ENCODE data around the gene AGMAT.
A peak's percentile ranks its signal among the peaks of the same experiment; 100 is the strongest.

The AGMAT gene

DNA sequence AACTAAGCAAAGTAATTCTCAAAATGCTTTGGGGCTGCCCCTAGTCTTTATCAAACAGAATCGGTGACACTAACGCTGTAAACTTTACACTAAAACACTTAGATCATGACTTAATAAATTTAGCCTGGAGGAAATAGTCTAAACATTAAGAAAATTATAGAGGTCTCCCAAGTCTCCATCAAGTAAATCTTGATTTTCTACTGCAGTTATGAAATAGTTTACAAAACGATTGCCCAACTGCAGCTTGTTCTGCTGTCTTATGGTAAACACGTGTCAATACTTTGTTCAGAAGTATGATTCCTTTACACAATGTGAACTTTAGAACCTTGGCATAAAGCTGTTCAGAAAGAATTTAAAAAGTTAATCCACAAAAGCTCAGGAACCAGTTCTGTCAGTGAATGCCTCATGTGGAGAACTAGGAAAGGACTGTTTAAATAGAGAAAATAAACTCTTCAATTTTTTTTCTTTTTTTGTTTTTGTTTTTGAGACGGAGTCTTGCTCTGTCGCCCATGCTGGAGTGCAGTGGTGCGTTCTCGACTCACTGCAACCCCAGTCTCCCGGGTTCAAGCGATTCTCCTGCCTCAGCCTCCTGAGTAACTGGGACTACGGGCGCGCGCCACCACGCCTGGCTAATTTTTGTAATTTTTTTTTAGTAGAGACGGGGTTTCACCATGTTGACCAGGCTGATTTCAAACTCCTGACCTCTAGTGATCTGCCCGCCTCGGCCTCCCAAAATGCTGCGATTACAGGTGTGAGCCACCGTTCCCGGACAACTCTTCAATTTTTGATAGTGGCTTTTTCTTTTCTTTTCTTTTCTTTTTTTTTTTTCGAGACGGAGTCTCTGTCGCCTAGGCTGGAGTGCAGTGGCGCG lies 34.0 kb upstream of the AGMAT start:
- Histone ChIP-seq H3K9ac (ENCODE audit: low read length) (peak overlapping the region; percentile 94), H3K4me2 (ENCODE audit: low read depth, low read length, poor library complexity, severe bottlenecking) (peak overlapping the region; percentile 87), H3K4me3 (ENCODE audit: insufficient read depth, low read length, poor library complexity, severe bottlenecking) (peak overlapping the region; percentile 67), H3K9me3 (ENCODE audit: insufficient read depth, low read length) (no peaks in the 10 kb centered on the region), H3K36me3 (ENCODE audit: low read length) (no peaks in the 10 kb centered on the region), H4K20me1 (ENCODE audit: low read depth, low read length) (peaks cover 13% of the 10 kb centered on the region; the same call in 1 of the 2 replicates), H3F3A (ENCODE audit: insufficient read depth) (peaks cover 11% of the 10 kb centered on the region), H3K79me2 (ENCODE audit: insufficient read depth, low read length) (peaks cover 65% of the 10 kb centered on the region), H3K27ac (ENCODE audit: low read depth, low read length) (peak overlapping the region; percentile 75), H3K9me2 (replicated peaks; ENCODE audit: insufficient read depth, low read length) (no peaks in the 10 kb centered on the region), H2AFZ (ENCODE audit: low read depth, low read length, severe bottlenecking) (no peak overlapping the region), H3K27me3 (ENCODE audit: low read length) (no peaks in the 10 kb centered on the region)
- no peak for TF ChIP-seq EZH2phosphoT487 (conservative IDR thresholded peaks at IDR 0.05; ENCODE audit: low read length)
- TF ChIP-seq CTCF (IDR thresholded peaks at IDR 0.05; ENCODE audit: insufficient read depth, low read length, poor library complexity, severe bottlenecking) = no peak

GRCh38 chr1:15618077-15618654 lies 33.3 kb upstream of the AGMAT start:
- Histone ChIP-seq H3K79me2 (ENCODE audit: insufficient read depth, low read length) (peaks cover 57% of the 10 kb centered on the region), H3K27ac (ENCODE audit: low read depth, low read length) (peak overlapping the region; percentile 75), H3K9me2 (replicated peaks; ENCODE audit: insufficient read depth, low read length) (no peaks in the 10 kb centered on the region), H3K4me3 (ENCODE audit: insufficient read depth, low read length, poor library complexity, severe bottlenecking) (peak overlapping the region; percentile 67), H3K9me3 (ENCODE audit: insufficient read depth, low read length) (no peaks in the 10 kb centered on the region), H3F3A (ENCODE audit: insufficient read depth) (peaks cover 11% of the 10 kb centered on the region), H3K4me2 (ENCODE audit: low read depth, low read length, poor library complexity, severe bottlenecking) (peak overlapping the region; percentile 87), H3K27me3 (ENCODE audit: low read length) (no peaks in the 10 kb centered on the region), H3K9ac (ENCODE audit: low read length) (peak overlapping the region; percentile 94), H2AFZ (ENCODE audit: low read depth, low read length, severe bottlenecking) (no peak overlapping the region), H4K20me1 (ENCODE audit: low read depth, low read length) (peaks cover 13% of the 10 kb centered on the region; the same call in 1 of the 2 replicates), H3K36me3 (ENCODE audit: low read length) (no peaks in the 10 kb centered on the region)
- no peak for TF ChIP-seq EZH2phosphoT487 (conservative IDR thresholded peaks at IDR 0.05; ENCODE audit: low read length)
- TF ChIP-seq CTCF (IDR thresholded peaks at IDR 0.05; ENCODE audit: insufficient read depth, low read length, poor library complexity, severe bottlenecking) = no peak

DNA sequence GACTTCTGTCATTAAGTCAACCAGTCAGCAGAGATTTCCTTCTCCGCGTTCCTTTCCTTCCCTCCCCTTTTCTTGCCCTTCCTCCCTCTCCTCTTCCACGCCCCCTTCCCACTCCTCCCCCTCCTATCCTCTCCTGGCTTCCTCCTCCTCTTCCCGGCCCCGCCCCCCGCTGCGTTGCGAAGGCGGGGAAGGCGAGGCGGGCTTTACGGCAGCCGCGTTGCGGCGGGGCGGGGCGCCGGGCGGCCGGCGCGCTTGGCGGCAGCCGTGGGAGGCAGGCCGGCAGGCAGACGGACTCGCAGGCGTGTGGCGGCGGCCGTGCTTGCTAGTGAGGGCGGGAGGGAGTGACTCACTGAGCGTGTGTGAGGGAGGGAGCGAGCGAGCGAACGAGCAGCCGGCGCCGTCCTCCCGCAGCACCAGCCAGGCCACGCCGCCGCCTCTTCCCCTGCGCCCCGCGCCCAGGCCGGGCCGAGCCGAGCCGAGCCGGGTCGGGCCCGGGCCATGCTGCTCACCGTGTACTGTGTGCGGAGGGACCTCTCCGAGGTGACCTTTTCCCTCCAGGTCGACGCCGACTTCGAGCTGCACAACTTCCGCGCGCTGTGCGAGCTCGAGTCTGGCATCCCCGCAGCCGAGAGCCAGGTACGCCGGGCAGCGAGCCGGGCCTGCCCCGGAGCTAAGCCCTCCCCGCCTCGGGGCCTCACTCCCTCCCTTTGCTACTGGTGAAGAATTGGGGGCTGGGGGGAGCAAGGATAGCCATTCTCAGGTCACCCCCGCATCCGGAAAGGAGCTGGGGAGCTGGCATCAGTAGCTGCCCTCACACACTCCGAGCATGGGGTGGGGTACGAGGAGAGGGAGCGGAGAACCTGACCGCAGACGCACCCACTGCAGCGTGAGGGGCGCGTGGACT lies 32.6 kb upstream of the AGMAT start, which contains the start of gene DDI2:
DDI2 (plus strand) TSS at position 286 of the 904 bp plus-strand sequence; CDS start at position 499, 213 bp downstream.
- Histone ChIP-seq H3K36me3 (ENCODE audit: low read length) (no peaks in the 10 kb centered on the region), H3K9ac (ENCODE audit: low read length) (peak within 1 kb of the TSS; percentile 94), H4K20me1 (ENCODE audit: low read depth, low read length) (peaks cover 13% of the 10 kb centered on the region; the same call in 1 of the 2 replicates), H2AFZ (ENCODE audit: low read depth, low read length, severe bottlenecking) (peak within 1 kb of the TSS; percentile 83), H3K4me3 (ENCODE audit: insufficient read depth, low read length, poor library complexity, severe bottlenecking) (peak within 1 kb of the TSS; percentile 67), H3K27ac (ENCODE audit: low read depth, low read length) (peak within 1 kb of the TSS; percentile 75), H3F3A (ENCODE audit: insufficient read depth) (peaks cover 11% of the 10 kb centered on the region), H3K9me3 (ENCODE audit: insufficient read depth, low read length) (no peaks in the 10 kb centered on the region), H3K79me2 (ENCODE audit: insufficient read depth, low read length) (peaks cover 50% of the 10 kb centered on the region), H3K4me2 (ENCODE audit: low read depth, low read length, poor library complexity, severe bottlenecking) (peak within 1 kb of the TSS; percentile 87), H3K9me2 (replicated peaks; ENCODE audit: insufficient read depth, low read length) (no peaks in the 10 kb centered on the region), H3K27me3 (ENCODE audit: low read length) (no peaks in the 10 kb centered on the region)
- TF ChIP-seq CTCF (IDR thresholded peaks at IDR 0.05; ENCODE audit: insufficient read depth, low read length, poor library complexity, severe bottlenecking) = no peak
- TF ChIP-seq EZH2phosphoT487 (conservative IDR thresholded peaks at IDR 0.05; ENCODE audit: low read length) = no peak

Measured in SU-DHL-6 (cell line).